H1 (cell line): ENCODE results near the gene PITX1. TPM values are rescaled to one million over a fixed set of nuclear protein-coding genes. Genes with fewer than 3 reads are reported as not detected.
A peak's percentile ranks its signal among the peaks of the same experiment; 100 is the strongest.
"Not testable (repeated sequence)": the region's sequence is repeated elsewhere in the genome, so short reads cannot be mapped to it uniquely, and the experiment has no call there.

Experiments
- CTCF ChIA-PET: fragments of 300-600 bp; sonication (Branson Sonifier 250); formaldehyde crosslinking; loops from one replicate; lab custom pipeline; 2021; ENCODE audit not compliant: partially characterized antibody; lab: Charles Lee
- POLR2A ChIA-PET: fragments of 300-600 bp; sonication (Branson Sonifier 250); formaldehyde crosslinking; loops from one replicate; lab custom pipeline; 2021; ENCODE audit warnings: inconsistent platforms; ENCODE audit not compliant: partially characterized antibody; lab: Charles Lee
- DNase-seq, 2 experiments: peaks; one replicate each; pipeline versions ENCODE4 v3.0.0 to v3.0.0-alpha.2; 2010 to 2022; ENCODE audit warnings: low spot score in 2 of 2, low read depth in 1 of 2, mixed read lengths in 1 of 2
- FAIRE-seq: peaks from 2 replicates; lab custom pipeline; 2011; peaks lifted over from hg19 to GRCh38; lab: Jason Lieb, UNC
- H2AFZ ChIP-seq: 2 replicates; pipeline ENCODE4 v1.8.1; 2012; ENCODE audit warnings: low read length, inconsistent platforms
- H2AK5ac ChIP-seq: 2 replicates; pipeline ENCODE4 v1.6.1; 2013; ENCODE audit warnings: low read depth, low read length
- H2BK120ac ChIP-seq: replicated peaks from 2 replicates; pipeline ENCODE3; 2013; ENCODE audit warnings: low read depth, low read length, inconsistent platforms
- H2BK12ac ChIP-seq: 2 replicates; pipeline ENCODE4 v1.6.1; 2013; ENCODE audit warnings: low read depth, low read length
- H2BK15ac ChIP-seq: 2 replicates; pipeline ENCODE4 v1.6.1; 2013; ENCODE audit warnings: low read length
- H2BK20ac ChIP-seq: 2 replicates; pipeline ENCODE4 v1.6.1; 2013; ENCODE audit warnings: low read length
- H2BK5ac ChIP-seq: 2 replicates; pipeline ENCODE4 v1.6.1; 2013; ENCODE audit warnings: low read depth, low read length
- H3K14ac ChIP-seq: 2 replicates; pipeline ENCODE4 v1.6.1; 2013; ENCODE audit warnings: inconsistent platforms; ENCODE audit not compliant: insufficient read length
- H3K18ac ChIP-seq: 2 replicates; pipeline ENCODE4 v1.6.1; 2013; ENCODE audit warnings: low read length; ENCODE audit errors: extremely low read depth
- H3K23ac ChIP-seq: 2 replicates; pipeline ENCODE4 v1.6.1; 2013; ENCODE audit warnings: inconsistent platforms; ENCODE audit not compliant: insufficient read length
- H3K23me2 ChIP-seq: 2 replicates; pipeline ENCODE4 v1.6.1; 2013; ENCODE audit warnings: low read depth, low read length
- H3K27ac ChIP-seq: 2 replicates; pipeline ENCODE4 v1.6.1; 2011; ENCODE audit warnings: low read depth, low read length, inconsistent platforms
- H3K27me3 ChIP-seq, 4 experiments: replicated peaks in 1 of 4; 1 replicate in 1 of 4; 2 replicates in 3 of 4; pipeline versions ENCODE4 v1.6.1 to v1.8.1; 2011 to 2013; ENCODE audit warnings: low read length in 3 of 4, mild to moderate bottlenecking in 3 of 4, inconsistent platforms in 2 of 4, mixed read lengths in 2 of 4, moderate library complexity in 1 of 4; ENCODE audit not compliant: control insufficient read depth in 3 of 4, insufficient read depth in 3 of 4; ENCODE audit errors: extremely low read depth in 1 of 4
- H3K36me3 ChIP-seq, 4 experiments: 2 replicates each; pipeline versions ENCODE4 v1.6.1 to v1.8.1; 2011 to 2013; ENCODE audit warnings: mild to moderate bottlenecking in 4 of 4, low read length in 3 of 4, moderate library complexity in 2 of 4, control low read depth in 1 of 4, inconsistent platforms in 1 of 4; ENCODE audit not compliant: insufficient read depth in 4 of 4, control insufficient read depth in 2 of 4
- H3K4ac ChIP-seq: replicated peaks from 2 replicates; pipeline ENCODE3; 2013; ENCODE audit warnings: low read length, low read depth, mixed read lengths, inconsistent platforms; ENCODE audit not compliant: insufficient read length
- H3K4me1 ChIP-seq, 4 experiments: replicated peaks in 1 of 4; 1 replicate in 1 of 4; 2 replicates in 3 of 4; pipeline versions ENCODE4 v1.6.1 to v1.8.1; 2011 to 2013; ENCODE audit warnings: low read length in 3 of 4, inconsistent platforms in 2 of 4, mixed read lengths in 1 of 4; ENCODE audit not compliant: insufficient read depth in 4 of 4, control insufficient read depth in 3 of 4
- H3K4me2 ChIP-seq, 2 experiments: 2 replicates each; pipeline versions ENCODE4 v1.6.1 to v1.8.1; 2011 to 2013; ENCODE audit warnings: low read depth in 2 of 2, low read length in 2 of 2, control low read depth in 1 of 2, inconsistent platforms in 1 of 2, mild to moderate bottlenecking in 1 of 2; ENCODE audit not compliant: insufficient read depth in 1 of 2
- H3K4me3 ChIP-seq, 4 experiments: fragments of 200-600, 300-600 bp in 1 of 4; sonication (generic), shearing (Covaris generic), sonication (Bioruptor Twin) in 1 of 4; 2 replicates each; pipeline versions ENCODE4 v1.5.1 to v1.8.1; 2011 to 2016; ENCODE audit warnings: low read length in 4 of 4, low read depth in 3 of 4, control low read depth in 2 of 4, inconsistent platforms in 2 of 4, mild to moderate bottlenecking in 2 of 4, mixed read lengths in 1 of 4, moderate library complexity in 1 of 4; ENCODE audit not compliant: insufficient read depth in 2 of 4; ENCODE audit errors: extremely low read depth in 1 of 4
- H3K56ac ChIP-seq: replicated peaks from 2 replicates; pipeline ENCODE3; 2013; ENCODE audit warnings: low read depth, mild to moderate bottlenecking, mixed read lengths, low read length, inconsistent platforms; ENCODE audit not compliant: insufficient read length
- H3K79me1 ChIP-seq: 2 replicates; pipeline ENCODE4 v1.6.1; 2013; ENCODE audit warnings: low read depth, low read length, control low read depth
- H3K79me2 ChIP-seq, 2 experiments: 2 replicates each; pipeline versions ENCODE4 v1.6.1 to v1.8.1; 2012 to 2013; ENCODE audit warnings: low read length in 2 of 2, mild to moderate bottlenecking in 2 of 2, inconsistent platforms in 1 of 2; ENCODE audit not compliant: insufficient read depth in 2 of 2, control insufficient read depth in 1 of 2
- H3K9ac ChIP-seq, 4 experiments: replicated peaks in 1 of 4; 1 replicate in 1 of 4; 2 replicates in 3 of 4; pipeline versions ENCODE4 v1.6.1 to v1.8.1; 2011 to 2013; ENCODE audit warnings: low read depth in 3 of 4, low read length in 3 of 4, control low read depth in 2 of 4, mild to moderate bottlenecking in 2 of 4, moderate library complexity in 2 of 4, inconsistent platforms in 1 of 4; ENCODE audit errors: extremely low read depth in 1 of 4
- H3K9me3 ChIP-seq, 2 experiments: 2 replicates each; pipeline versions ENCODE4 v1.6.1 to v1.8.1; 2012 to 2013; ENCODE audit warnings: mild to moderate bottlenecking in 2 of 2, moderate library complexity in 2 of 2, control low read depth in 1 of 2, inconsistent platforms in 1 of 2, low read depth in 1 of 2, low read length in 1 of 2, mixed read lengths in 1 of 2; ENCODE audit not compliant: insufficient read depth in 2 of 2
- H4K20me1 ChIP-seq, 2 experiments: replicated peaks in 1 of 2; 2 replicates each; pipeline versions ENCODE3 to v1.8.1; 2011 to 2013; ENCODE audit warnings: inconsistent platforms in 2 of 2, low read length in 2 of 2, mild to moderate bottlenecking in 1 of 2; ENCODE audit not compliant: insufficient read depth in 2 of 2, control insufficient read depth in 1 of 2
- H4K5ac ChIP-seq: 2 replicates; pipeline ENCODE4 v1.6.1; 2013; ENCODE audit warnings: low read length, low read depth, mixed read lengths, inconsistent platforms; ENCODE audit not compliant: insufficient read length
- H4K8ac ChIP-seq: 2 replicates; pipeline ENCODE4 v1.8.0; 2013; ENCODE audit warnings: mild to moderate bottlenecking, moderate library complexity, low read length, inconsistent platforms; ENCODE audit not compliant: insufficient read depth; ENCODE audit errors: extremely low read depth
- H4K91ac ChIP-seq: replicated peaks from 2 replicates; pipeline ENCODE3; 2013; ENCODE audit warnings: low read length, mixed read lengths, inconsistent platforms; ENCODE audit not compliant: insufficient read length
- RFX5 ChIP-seq: IDR thresholded peaks from 2 replicates; pipeline ENCODE4 v1.6.1; 2011; ENCODE audit warnings: low read depth, low read length, improper control_type of control experiment, borderline replicate concordance
- TCF12 ChIP-seq: IDR thresholded peaks from 2 replicates; pipeline ENCODE4 v1.6.1; 2011; ENCODE audit warnings: low read depth, mild to moderate bottlenecking, low read length
- WGBS, 2 experiments: shearing (Covaris generic) in 1 of 2; methylation state at CpG; one replicate each; pipeline versions ENCODE4 v1.1.6 to v1.1.7; 2013 to 2015; ENCODE audit warnings: low lambda C conversion rate in 2 of 2, mixed read lengths in 2 of 2, inconsistent platforms in 1 of 2, low coverage in 1 of 2, missing lambda C conversion rate in 1 of 2; ENCODE audit not compliant: insufficient replicate concordance in 2 of 2, insufficient coverage in 1 of 2, insufficient read length in 1 of 2; ENCODE audit errors: extremely low coverage in 1 of 2, missing lambda C conversion rate in 1 of 2; 5-methylcytosine and 5-hydroxymethylcytosine counted together
- polyA plus RNA-seq, 7 experiments: library from polyadenylated mRNA; depleted of rRNA in 3 of 7; stranded (reverse) in 5 of 7; unstranded in 2 of 7; fragments of >200 nt in 5 of 7; fragments of 200-250 nt in 2 of 7; gene quantifications; 1 replicate in 5 of 7; 2 replicates in 1 of 7; 4 replicates in 1 of 7; pipeline versions ENCODE4 v1.2.1 to v1.2.3, GENCODE V29; 2011 to 2013; ENCODE audit warnings: missing spikeins in 2 of 7, mixed read lengths in 2 of 7
- total RNA-seq: library from RNA; stranded (reverse); fragmentation: NEBNext Ultra II Directional; extraction: Animal tissue kit (Norgen Biotek cat#: 25700); gene quantifications from 2 replicates; pipeline ENCODE4 v1.2.1, GENCODE V29; 2021

The PITX1 gene
- total and polyA plus RNA-seq, 2 of the 8 experiments (the other 6 are each of a cell fraction or from before 2014, with no cell fraction given), result 0.03 TPM; not detected in 1

GRCh38 chr5:134992148-134992547, 41.9 kb downstream of the PITX1 start:
- Histone ChIP-seq H3K27ac (no peak overlapping the region), H3K27me3 (no peaks in the 10 kb centered on the region), H3K9ac (no peak overlapping the region), H3K23ac (no peak overlapping the region), H3K4me2 (no peak overlapping the region), H3K18ac (no peak overlapping the region), H3K4ac (no peak overlapping the region), H2AK5ac (no peak overlapping the region), H2BK120ac (no peak overlapping the region), H3K23me2 (no peaks in the 10 kb centered on the region), H3K4me3 (no peak overlapping the region), H4K20me1 (no peaks in the 10 kb centered on the region), H3K9me3 (no peaks in the 10 kb centered on the region), H2AFZ (no peak overlapping the region), H3K79me2 (no peaks in the 10 kb centered on the region), H4K8ac (no peak overlapping the region), H3K56ac (no peak overlapping the region), H3K36me3 (no peaks in the 10 kb centered on the region), H2BK12ac (no peak overlapping the region), H2BK5ac (no peak overlapping the region), H4K5ac (no peak overlapping the region), H2BK20ac (no peak overlapping the region), H3K79me1 (no peaks in the 10 kb centered on the region), H3K4me1 (peaks cover 0 to 9% (median 6%) of the 10 kb centered on the region in 4 experiments; a peak in 4 of 7 replicates), H3K14ac (no peak overlapping the region), H4K91ac (no peak overlapping the region), H2BK15ac (no peak overlapping the region)
- CTCF ChIA-PET, result no interaction called here
- 93% methylated on average over 5 of the region's 5 CpGs; no CpG with 5 or more reads in 1 of the 2 experiments for WGBS, 2 experiments
- FAIRE-seq (no peak), DNase-seq (no peak)
- POLR2A ChIA-PET, result no interaction called here
- TF ChIP-seq RFX5 (peak; percentile 63; the same call in 1 of the 2 replicates), TCF12 (no peak)

- H3K4me1 ChIP-seq, POLR2A ChIA-PET, H4K91ac ChIP-seq, H3K36me3 ChIP-seq, H3K27me3 ChIP-seq, H3K4me3 ChIP-seq, DNase-seq, H4K20me1 ChIP-seq, H2BK20ac ChIP-seq, H3K4ac ChIP-seq, H2BK15ac ChIP-seq, H3K14ac ChIP-seq, H3K56ac ChIP-seq, H2BK12ac ChIP-seq, H3K79me2 ChIP-seq, H2AFZ ChIP-seq, H3K9ac ChIP-seq, H3K23me2 ChIP-seq, H3K79me1 ChIP-seq, H3K27ac ChIP-seq, FAIRE-seq, H3K18ac ChIP-seq, H4K8ac ChIP-seq, H2BK5ac ChIP-seq, H3K9me3 ChIP-seq, H2BK120ac ChIP-seq, H4K5ac ChIP-seq, H3K23ac ChIP-seq, H2AK5ac ChIP-seq: not testable (repeated sequence)
- H3K4me2 ChIP-seq, result peak overlapping the region; percentile 25 to 35
- CTCF ChIA-PET, result interaction anchor here (0.7 kb wide), 1 partner anchor 402 kb away, joined by 3 read pairs; no protein-coding TSS in a partner anchor
- 33% methylated on average over 5 of the region's 5 CpGs; no CpG with 5 or more reads in 1 of the 2 experiments for WGBS, 2 experiments
These were observed 43.8 kb downstream of the PITX1 start for GRCh38 chr5:134990183-134990582.
